ENCODE measurements around the gene ERN1.

Gene ERN1

GRCh38 chr17:64001763-64002529 is 128.0 kb downstream of the ERN1 start:
- no peak for DNase-seq

DNA sequence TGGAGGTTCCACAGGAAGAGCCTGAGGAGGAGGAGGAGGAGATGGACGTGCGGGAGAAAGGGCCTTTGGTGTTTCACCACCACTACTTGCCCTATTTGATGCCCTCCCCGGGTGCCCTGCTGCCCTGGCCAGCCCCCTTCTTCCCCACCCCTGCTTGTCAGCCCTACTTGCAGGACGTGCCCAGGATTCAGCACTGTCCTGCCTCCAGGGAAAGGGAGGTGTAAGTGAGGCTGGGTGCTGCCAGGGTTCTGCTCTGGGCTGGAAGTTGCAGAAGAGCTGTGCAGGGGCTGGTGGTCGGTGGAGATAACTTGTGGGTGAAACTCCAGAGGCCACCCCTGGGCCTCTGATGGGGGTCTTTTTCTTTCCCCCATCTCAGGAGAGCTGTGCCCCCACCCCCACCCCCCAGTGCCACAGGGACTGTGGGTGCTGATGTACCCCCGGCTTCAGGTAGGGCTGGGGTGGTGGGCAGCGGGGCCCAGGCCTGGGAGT is 128.8 kb downstream of the ERN1 start:
- DNase-seq = no peak

DNA sequence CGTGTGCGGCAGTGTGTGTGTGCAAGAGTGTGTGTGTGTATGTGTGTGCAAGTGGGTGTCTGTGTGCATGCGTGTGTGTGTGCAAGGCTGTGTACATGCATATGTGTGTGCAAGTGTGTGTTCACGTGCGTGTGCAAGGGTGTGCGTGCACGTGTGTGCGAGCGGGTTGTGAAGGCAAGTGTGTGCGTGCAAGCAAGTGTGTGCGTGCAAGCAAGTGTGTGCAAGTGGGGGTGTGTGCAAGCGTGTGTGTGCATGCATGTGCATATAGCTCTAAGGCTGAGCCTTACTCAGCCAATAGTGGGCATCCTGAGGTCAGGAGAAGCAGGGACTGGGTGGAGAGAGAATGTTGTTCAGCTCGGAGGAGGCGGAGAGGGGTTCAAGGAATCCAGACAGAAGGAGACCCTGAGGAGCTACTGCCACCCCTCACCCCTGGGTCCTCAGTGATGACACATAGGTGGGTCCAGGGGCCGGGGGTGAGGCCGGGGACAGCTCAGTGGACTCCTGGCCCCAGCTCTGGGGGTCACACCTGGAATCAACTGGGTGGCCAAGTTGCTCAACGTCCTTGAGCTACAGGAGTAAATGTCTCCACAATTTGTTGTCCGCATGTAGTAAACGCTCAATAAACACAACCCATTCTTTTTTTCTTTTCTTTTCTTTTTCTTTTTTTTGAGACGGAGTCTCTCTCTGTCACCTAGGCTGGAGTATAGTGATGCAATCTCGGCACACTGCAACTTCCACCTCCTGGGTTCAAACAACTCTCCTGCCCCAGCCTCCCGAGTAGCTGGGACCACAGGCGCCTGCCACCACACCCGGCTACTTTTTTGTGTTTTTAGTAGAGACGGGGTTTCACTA is 130.0 kb downstream of the ERN1 start:
- no peak for DNase-seq

GRCh38 chr17:63998721-63999679 is 130.9 kb downstream of the ERN1 start:
- no peak for DNase-seq

DNA sequence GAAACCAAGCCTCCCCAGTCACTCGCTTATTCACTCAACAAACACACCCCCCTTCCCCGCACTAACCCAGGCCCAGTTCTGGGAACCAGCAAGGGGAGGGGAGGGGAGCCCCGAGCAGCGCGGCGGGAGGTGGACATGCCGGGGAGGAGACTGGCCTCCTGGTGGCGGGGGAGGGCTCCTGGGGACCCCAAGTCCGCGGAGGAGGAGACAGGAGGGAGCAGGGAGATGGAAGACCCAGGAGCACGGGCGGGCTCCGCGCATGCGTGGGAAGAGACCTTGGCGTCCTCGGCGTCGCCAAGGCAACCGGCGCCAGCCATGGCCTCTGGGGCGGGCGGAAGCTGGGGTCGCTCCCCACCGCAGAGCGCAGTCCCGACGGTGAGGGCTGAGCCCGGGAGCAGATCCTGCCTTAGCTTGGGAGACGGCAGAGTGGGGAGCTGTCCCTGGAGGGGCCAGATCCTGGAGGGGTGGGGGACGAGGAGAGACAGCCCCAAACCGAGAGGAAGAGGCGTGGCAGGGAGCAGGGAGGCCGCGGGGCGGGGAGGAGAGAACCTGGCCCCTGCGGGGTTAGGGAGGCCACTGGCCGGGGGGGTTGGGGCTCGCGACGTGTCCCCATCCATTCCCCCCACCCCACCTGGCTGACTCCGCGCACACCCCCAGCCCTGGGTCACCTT is 131.8 kb downstream of the ERN1 start, which contains the start of gene PRR29:
Gene PRR29, plus strand, starts transcription at position 302 of the 671 bp plus-strand sequence. Its CDS starts 14 bp downstream, at position 316.
- DNase-seq = peak in 1 of 2 donors; percentile 2

DNA sequence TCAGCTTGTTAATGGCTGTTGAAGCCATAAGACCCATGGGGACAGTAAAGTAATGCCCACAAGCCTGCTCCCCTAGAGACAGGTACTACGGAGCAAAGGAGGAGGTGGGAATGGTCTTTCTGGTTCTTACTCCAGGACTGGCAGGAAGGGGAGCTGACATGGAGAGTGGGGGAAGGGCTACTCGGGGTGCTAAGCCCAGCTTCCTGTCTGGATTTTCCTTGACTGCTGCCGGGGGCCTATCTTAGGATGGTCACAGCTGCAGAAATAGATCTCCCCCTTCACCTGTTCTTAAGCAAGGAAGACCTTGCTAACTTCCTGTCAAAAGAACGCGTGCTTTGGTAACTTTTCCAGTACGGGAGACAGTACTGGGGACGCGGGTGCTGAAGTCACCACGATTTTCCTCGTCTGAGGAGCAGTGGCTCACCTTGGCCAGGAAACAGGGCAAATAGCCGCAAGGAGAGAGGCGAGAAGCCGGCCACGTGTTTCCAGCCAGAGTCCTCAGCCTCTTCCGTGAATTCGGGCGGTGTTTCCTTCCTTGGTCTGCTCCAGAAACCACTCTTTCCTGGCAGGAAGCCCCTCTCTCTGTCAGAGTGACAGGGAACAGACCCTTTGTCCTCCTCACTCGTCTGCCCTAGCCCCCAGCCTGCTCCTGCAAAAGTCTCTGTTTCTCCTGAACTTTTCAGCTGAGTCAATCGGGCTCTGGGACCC is 132.4 kb downstream of the ERN1 start:
- no peak for DNase-seq

GRCh38 chr17:63996430-63997182 is 133.3 kb downstream of the ERN1 start:
- DNase-seq = no peak

GRCh38 chr17:63995626-63996025 is 134.3 kb downstream of the ERN1 start:
- no peak for DNase-seq

DNA sequence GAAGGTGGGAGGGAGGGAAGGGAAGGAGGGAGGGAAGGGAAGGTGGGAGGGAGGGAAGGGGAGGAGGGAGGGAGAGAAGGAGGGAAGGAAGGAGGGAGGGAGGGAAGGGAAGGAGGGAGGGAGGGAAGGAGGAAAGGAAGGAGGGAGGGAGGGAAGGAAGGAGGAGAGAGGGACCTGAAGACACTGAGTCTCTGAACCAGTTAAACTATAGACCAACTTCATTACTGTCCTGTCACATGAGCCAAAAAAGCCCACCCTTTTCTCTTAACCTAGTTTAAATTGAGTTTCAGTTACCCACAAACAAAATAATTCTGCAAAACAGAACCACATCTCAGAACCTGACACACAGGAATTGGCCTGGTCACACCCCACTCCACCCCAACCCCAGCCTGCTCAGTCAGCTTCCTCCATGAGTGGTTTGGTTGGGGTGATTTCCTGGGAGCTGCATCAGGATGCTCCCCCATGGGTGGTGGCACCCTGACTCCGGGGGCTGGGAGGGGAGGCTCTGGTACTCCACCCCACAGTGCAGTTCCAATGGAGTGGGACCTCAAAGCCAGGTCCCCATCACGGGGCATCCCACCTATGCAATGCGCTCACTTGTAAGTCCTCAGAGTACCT is 136.5 kb downstream of the ERN1 start:
- no peak for DNase-seq

GRCh38 chr17:63991611-63992010 is 138.3 kb downstream of the ERN1 start:
- no peak for DNase-seq

- DNase-seq = no peak
Measured at GRCh38 chr17:63989622-63990345, 140.2 kb downstream of the ERN1 start.

Measured in hippocampal formation (tissue), 2 donors.